ENCODE data around the gene ZNF322. TPM values are rescaled to one million over a fixed set of nuclear protein-coding genes. Genes with fewer than 3 reads are reported as not detected.
"Not testable (repeated sequence)": the region's sequence is repeated elsewhere in the genome, so short reads cannot be mapped to it uniquely, and the experiment has no call there.

Gene ZNF322
- polyA plus RNA-seq, 2 donors = 3.0 to 3.2 TPM

- H3K27me3 ChIP-seq (ENCODE audit: control insufficient read depth in 1 of 2, insufficient read depth in 2 of 2, low read length in 2 of 2); H3K9me3 ChIP-seq (ENCODE audit: control insufficient read depth in 2 of 2, insufficient read depth in 1 of 2, low read depth in 1 of 2, low read length in 1 of 2); H3K27ac ChIP-seq (ENCODE audit: low read depth in 2 of 2, low read length in 1 of 2); H3K4me3 ChIP-seq (ENCODE audit: low read depth in 1 of 2, low read length in 2 of 2); H3K4me1 ChIP-seq (ENCODE audit: control insufficient read depth in 2 of 2, insufficient read depth in 2 of 2, low read length in 1 of 2); H3K36me3 ChIP-seq (ENCODE audit: control insufficient read depth in 2 of 2, insufficient read depth in 2 of 2, low read length in 1 of 2): not testable (repeated sequence)
- 88 to 92% methylated on average over 6 of the region's 6 CpGs for WGBS, 2 donors
Observed at GRCh38 chr6:26670003-26670402, 10.5 kb upstream of the ZNF322 start.

- H3K36me3 ChIP-seq (ENCODE audit: control insufficient read depth in 2 of 2, insufficient read depth in 2 of 2, low read length in 1 of 2) = peaks cover 0 to 3% of the 10 kb centered on the region in 2 donors
- H3K9me3 ChIP-seq (ENCODE audit: control insufficient read depth in 2 of 2, insufficient read depth in 1 of 2, low read depth in 1 of 2, low read length in 1 of 2) = no peaks in the 10 kb centered on the region
- H3K27me3 ChIP-seq (ENCODE audit: control insufficient read depth in 1 of 2, insufficient read depth in 2 of 2, low read length in 2 of 2) = no peaks in the 10 kb centered on the region
- 1% methylated on average over 5 of the region's 5 CpGs for WGBS, 2 donors
- no peaks in the 10 kb centered on the region for H3K4me1 ChIP-seq (ENCODE audit: control insufficient read depth in 2 of 2, insufficient read depth in 2 of 2, low read length in 1 of 2)
- H3K27ac ChIP-seq (ENCODE audit: low read depth in 2 of 2, low read length in 1 of 2) = peak overlapping the region; percentile 61 to 93
- H3K4me3 ChIP-seq (ENCODE audit: low read depth in 1 of 2, low read length in 2 of 2) = peak overlapping the region; percentile 56 to 81
Observed at GRCh38 chr6:26660000-26660361, 435 bp upstream of the ZNF322 start.

- H3K9me3 ChIP-seq (ENCODE audit: control insufficient read depth in 2 of 2, insufficient read depth in 1 of 2, low read depth in 1 of 2, low read length in 1 of 2) = no peaks in the 10 kb centered on the region
- no peaks in the 10 kb centered on the region for H3K27me3 ChIP-seq (ENCODE audit: control insufficient read depth in 1 of 2, insufficient read depth in 2 of 2, low read length in 2 of 2)
- 92 to 94% methylated on average over 4 of the region's 4 CpGs for WGBS, 2 donors
- H3K27ac ChIP-seq (ENCODE audit: low read depth in 2 of 2, low read length in 1 of 2) = no peak overlapping the region
- H3K4me3 ChIP-seq (ENCODE audit: low read depth in 1 of 2, low read length in 2 of 2) = no peak overlapping the region
- H3K36me3 ChIP-seq (ENCODE audit: control insufficient read depth in 2 of 2, insufficient read depth in 2 of 2, low read length in 1 of 2) = peaks cover 0 to 3% of the 10 kb centered on the region in 2 donors
- no peaks in the 10 kb centered on the region for H3K4me1 ChIP-seq (ENCODE audit: control insufficient read depth in 2 of 2, insufficient read depth in 2 of 2, low read length in 1 of 2)
Observed at GRCh38 chr6:26657256-26657655, 2.3 kb downstream of the ZNF322 start.

- Histone ChIP-seq H3K4me3 (ENCODE audit: low read depth in 1 of 2, low read length in 2 of 2) (no peak overlapping the region), H3K9me3 (ENCODE audit: control insufficient read depth in 2 of 2, insufficient read depth in 1 of 2, low read depth in 1 of 2, low read length in 1 of 2) (no peaks in the 10 kb centered on the region), H3K4me1 (ENCODE audit: control insufficient read depth in 2 of 2, insufficient read depth in 2 of 2, low read length in 1 of 2) (no peaks in the 10 kb centered on the region), H3K27me3 (ENCODE audit: control insufficient read depth in 1 of 2, insufficient read depth in 2 of 2, low read length in 2 of 2) (no peaks in the 10 kb centered on the region), H3K36me3 (ENCODE audit: control insufficient read depth in 2 of 2, insufficient read depth in 2 of 2, low read length in 1 of 2) (peaks cover 0 to 3% of the 10 kb centered on the region in 2 donors), H3K27ac (ENCODE audit: low read depth in 2 of 2, low read length in 1 of 2) (no peak overlapping the region)
- 95 to 96% methylated on average over 5 of the region's 5 CpGs for WGBS, 2 donors
Observed at GRCh38 chr6:26653007-26653406, 6.5 kb downstream of the ZNF322 start.

- Histone ChIP-seq H3K27me3 (ENCODE audit: control insufficient read depth in 1 of 2, insufficient read depth in 2 of 2, low read length in 2 of 2) (no peaks in the 10 kb centered on the region), H3K9me3 (ENCODE audit: control insufficient read depth in 2 of 2, insufficient read depth in 1 of 2, low read depth in 1 of 2, low read length in 1 of 2) (no peaks in the 10 kb centered on the region), H3K27ac (ENCODE audit: low read depth in 2 of 2, low read length in 1 of 2) (no peak overlapping the region), H3K36me3 (ENCODE audit: control insufficient read depth in 2 of 2, insufficient read depth in 2 of 2, low read length in 1 of 2) (peaks cover 0 to 3% of the 10 kb centered on the region in 2 donors), H3K4me1 (ENCODE audit: control insufficient read depth in 2 of 2, insufficient read depth in 2 of 2, low read length in 1 of 2) (no peaks in the 10 kb centered on the region), H3K4me3 (ENCODE audit: low read depth in 1 of 2, low read length in 2 of 2) (no peak overlapping the region)
Observed at GRCh38 chr6:26651133-26651781, 8.3 kb downstream of the ZNF322 start.

- peaks cover 7 to 11% of the 10 kb centered on the region in 2 donors for H3K36me3 ChIP-seq (ENCODE audit: control insufficient read depth in 2 of 2, insufficient read depth in 2 of 2, low read length in 1 of 2)
- no peak overlapping the region for H3K27ac ChIP-seq (ENCODE audit: low read depth in 2 of 2, low read length in 1 of 2)
- no peaks in the 10 kb centered on the region for H3K9me3 ChIP-seq (ENCODE audit: control insufficient read depth in 2 of 2, insufficient read depth in 1 of 2, low read depth in 1 of 2, low read length in 1 of 2)
- H3K27me3 ChIP-seq (ENCODE audit: control insufficient read depth in 1 of 2, insufficient read depth in 2 of 2, low read length in 2 of 2) = no peaks in the 10 kb centered on the region
- no peaks in the 10 kb centered on the region for H3K4me1 ChIP-seq (ENCODE audit: control insufficient read depth in 2 of 2, insufficient read depth in 2 of 2, low read length in 1 of 2)
- 99 to 100% methylated on average over 1 of the region's 1 CpG for WGBS, 2 donors
- no peak overlapping the region for H3K4me3 ChIP-seq (ENCODE audit: low read depth in 1 of 2, low read length in 2 of 2)
Observed at GRCh38 chr6:26646074-26646473, 13.5 kb downstream of the ZNF322 start.

GRCh38 chr6:26640806-26641205 lies 18.7 kb downstream of the ZNF322 start:
- Histone ChIP-seq H3K27ac (ENCODE audit: low read depth in 2 of 2, low read length in 1 of 2) (no peak overlapping the region), H3K9me3 (ENCODE audit: control insufficient read depth in 2 of 2, insufficient read depth in 1 of 2, low read depth in 1 of 2, low read length in 1 of 2) (peaks cover 0 to 2% of the 10 kb centered on the region in 2 donors), H3K4me3 (ENCODE audit: low read depth in 1 of 2, low read length in 2 of 2) (no peak overlapping the region), H3K4me1 (ENCODE audit: control insufficient read depth in 2 of 2, insufficient read depth in 2 of 2, low read length in 1 of 2) (no peaks in the 10 kb centered on the region), H3K27me3 (ENCODE audit: control insufficient read depth in 1 of 2, insufficient read depth in 2 of 2, low read length in 2 of 2) (no peaks in the 10 kb centered on the region), H3K36me3 (ENCODE audit: control insufficient read depth in 2 of 2, insufficient read depth in 2 of 2, low read length in 1 of 2) (peaks cover 12 to 15% of the 10 kb centered on the region in 2 donors)
- WGBS, 2 donors = 95 to 97% methylated on average over 2 of the region's 2 CpGs

- H3K9me3 ChIP-seq (ENCODE audit: control insufficient read depth in 2 of 2, insufficient read depth in 1 of 2, low read depth in 1 of 2, low read length in 1 of 2) = no peaks in the 10 kb centered on the region
- WGBS, 2 donors = 35 to 41% methylated on average over 1 of the region's 1 CpG
- peaks cover 0 to 2% of the 10 kb centered on the region in 2 donors for H3K36me3 ChIP-seq (ENCODE audit: control insufficient read depth in 2 of 2, insufficient read depth in 2 of 2, low read length in 1 of 2)
- no peak overlapping the region for H3K27ac ChIP-seq (ENCODE audit: low read depth in 2 of 2, low read length in 1 of 2)
- no peaks in the 10 kb centered on the region for H3K27me3 ChIP-seq (ENCODE audit: control insufficient read depth in 1 of 2, insufficient read depth in 2 of 2, low read length in 2 of 2)
- no peak overlapping the region for H3K4me3 ChIP-seq (ENCODE audit: low read depth in 1 of 2, low read length in 2 of 2)
- H3K4me1 ChIP-seq (ENCODE audit: control insufficient read depth in 2 of 2, insufficient read depth in 2 of 2, low read length in 1 of 2) = no peaks in the 10 kb centered on the region
Observed at GRCh38 chr6:26629359-26629758, 30.2 kb downstream of the ZNF322 start.

GRCh38 chr6:26627843-26628242 lies 31.7 kb downstream of the ZNF322 start:
- no peak overlapping the region for H3K4me3 ChIP-seq (ENCODE audit: low read depth in 1 of 2, low read length in 2 of 2)
- no peaks in the 10 kb centered on the region for H3K36me3 ChIP-seq (ENCODE audit: control insufficient read depth in 2 of 2, insufficient read depth in 2 of 2, low read length in 1 of 2)
- H3K9me3 ChIP-seq (ENCODE audit: control insufficient read depth in 2 of 2, insufficient read depth in 1 of 2, low read depth in 1 of 2, low read length in 1 of 2) = no peaks in the 10 kb centered on the region
- no peak overlapping the region for H3K27ac ChIP-seq (ENCODE audit: low read depth in 2 of 2, low read length in 1 of 2)
- H3K4me1 ChIP-seq (ENCODE audit: control insufficient read depth in 2 of 2, insufficient read depth in 2 of 2, low read length in 1 of 2) = no peaks in the 10 kb centered on the region
- no peaks in the 10 kb centered on the region for H3K27me3 ChIP-seq (ENCODE audit: control insufficient read depth in 1 of 2, insufficient read depth in 2 of 2, low read length in 2 of 2)
- 75 to 76% methylated on average over 7 of the region's 7 CpGs for WGBS, 2 donors

GRCh38 chr6:26624557-26624956 lies 35.0 kb downstream of the ZNF322 start:
- Histone ChIP-seq H3K4me3 (ENCODE audit: low read depth in 1 of 2, low read length in 2 of 2) (no peak overlapping the region), H3K9me3 (ENCODE audit: control insufficient read depth in 2 of 2, insufficient read depth in 1 of 2, low read depth in 1 of 2, low read length in 1 of 2) (no peaks in the 10 kb centered on the region), H3K27ac (ENCODE audit: low read depth in 2 of 2, low read length in 1 of 2) (no peak overlapping the region), H3K4me1 (ENCODE audit: control insufficient read depth in 2 of 2, insufficient read depth in 2 of 2, low read length in 1 of 2) (no peaks in the 10 kb centered on the region), H3K36me3 (ENCODE audit: control insufficient read depth in 2 of 2, insufficient read depth in 2 of 2, low read length in 1 of 2) (no peaks in the 10 kb centered on the region), H3K27me3 (ENCODE audit: control insufficient read depth in 1 of 2, insufficient read depth in 2 of 2, low read length in 2 of 2) (no peaks in the 10 kb centered on the region)
- WGBS, 2 donors = 80 to 87% methylated on average over 1 of the region's 1 CpG
